Mucosa of rectum (tissue), 2 donors: Measurements from ENCODE around the gene FRMD4A.

Experiments
- H3K27ac ChIP-seq, 2 donors: one replicate each; pipeline ENCODE4 v1.7.0; 2013; ENCODE audit warnings: inconsistent platforms in 2 of 2, low read depth in 2 of 2, low read length in 2 of 2
- H3K27me3 ChIP-seq, 2 donors: one replicate each; pipeline ENCODE4 v1.7.0; 2013; ENCODE audit warnings: low read length in 2 of 2; ENCODE audit not compliant: control insufficient read depth in 2 of 2, insufficient read depth in 2 of 2
- H3K36me3 ChIP-seq, 2 donors: one replicate each; pipeline ENCODE4 v1.7.0; 2013; ENCODE audit warnings: low read length in 2 of 2; ENCODE audit not compliant: control insufficient read depth in 2 of 2, insufficient read depth in 2 of 2
- H3K4me1 ChIP-seq, 2 donors: one replicate each; pipeline ENCODE4 v1.7.0; 2013; ENCODE audit warnings: low read length in 2 of 2, mild to moderate bottlenecking in 1 of 2; ENCODE audit not compliant: control insufficient read depth in 2 of 2, insufficient read depth in 2 of 2
- H3K4me3 ChIP-seq, 2 donors: one replicate each; pipeline ENCODE4 v1.7.0; 2013; ENCODE audit warnings: low read length in 2 of 2
- H3K9ac ChIP-seq, 2 donors: one replicate each; pipeline ENCODE4 v1.7.0; 2013; ENCODE audit warnings: low read length in 2 of 2, low read depth in 1 of 2, mild to moderate bottlenecking in 1 of 2
- H3K9me3 ChIP-seq, 2 donors: one replicate each; pipeline ENCODE4 v1.7.0; 2013; ENCODE audit warnings: low read length in 2 of 2; ENCODE audit not compliant: control insufficient read depth in 2 of 2
- donor health status: healthy.
- donor health status: Normal muscosa, but diverticular disease.

Gene FRMD4A

DNA sequence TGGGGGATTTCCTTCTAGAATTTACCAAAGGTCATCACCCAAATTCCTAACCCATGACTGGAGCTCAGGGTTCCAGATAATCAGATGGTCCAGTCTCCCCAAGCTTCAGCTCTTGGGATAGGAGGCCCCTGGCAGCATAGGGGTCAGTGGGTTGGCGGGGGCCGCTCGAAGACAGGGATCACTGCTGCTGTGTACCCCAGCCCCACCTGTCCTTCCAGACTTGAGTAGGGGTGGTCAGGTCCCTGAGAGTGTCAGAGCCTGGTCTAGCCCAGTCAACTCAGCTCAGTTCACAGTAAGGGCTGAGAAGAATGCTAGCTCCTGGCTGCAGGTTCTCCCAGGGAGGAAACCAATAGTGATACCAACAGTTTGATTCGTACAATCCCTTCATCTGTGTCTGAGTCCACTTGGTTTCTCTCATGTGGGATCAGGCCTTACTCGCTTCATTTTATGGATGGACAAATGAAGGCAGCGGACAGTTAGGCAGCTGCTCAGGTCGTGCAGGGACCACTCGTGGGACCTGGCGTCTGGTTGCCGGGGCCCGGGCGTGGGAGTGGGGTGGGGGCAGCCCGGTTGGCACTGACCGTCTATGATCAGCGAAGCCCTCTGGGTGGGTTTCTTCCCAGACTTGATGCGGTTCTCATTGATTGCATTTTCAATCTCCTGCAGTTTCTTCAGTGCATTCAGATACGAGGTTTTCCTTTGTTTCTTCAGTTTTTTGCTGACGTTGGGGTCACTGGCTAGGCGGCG lies 665.0 kb downstream of the FRMD4A start:
- Histone ChIP-seq H3K9ac (no peak overlapping the region), H3K9me3 (no peaks in the 10 kb centered on the region), H3K4me3 (no peak overlapping the region), H3K4me1 (no peaks in the 10 kb centered on the region), H3K27ac (no peak overlapping the region), H3K27me3 (no peaks in the 10 kb centered on the region), H3K36me3 (peaks cover 6 to 30% of the 10 kb centered on the region in 2 donors)

DNA sequence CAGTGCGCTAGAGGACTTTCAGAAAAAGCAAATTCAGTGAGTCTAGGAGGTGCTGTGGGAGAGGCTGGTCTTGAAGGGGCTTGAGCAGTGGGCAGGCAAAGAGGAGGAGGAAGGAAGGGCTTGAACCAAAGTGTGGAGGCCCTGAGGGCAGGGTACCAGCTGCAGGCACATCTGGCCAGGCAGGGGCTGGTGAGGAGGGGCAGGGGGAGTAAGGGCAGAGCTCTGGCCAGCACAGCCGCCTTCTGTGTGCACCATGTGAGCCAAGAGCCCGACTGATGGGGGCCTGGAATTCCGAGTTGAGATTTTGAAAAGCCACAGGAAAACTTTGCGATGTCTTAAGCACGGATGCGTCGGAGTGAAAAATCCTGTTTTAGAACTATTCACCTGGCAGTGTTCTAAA lies 669.5 kb downstream of the FRMD4A start:
- Histone ChIP-seq H3K4me1 (no peaks in the 10 kb centered on the region), H3K4me3 (no peak overlapping the region), H3K27me3 (no peaks in the 10 kb centered on the region), H3K9ac (no peak overlapping the region), H3K27ac (no peak overlapping the region), H3K9me3 (no peaks in the 10 kb centered on the region), H3K36me3 (peaks cover 9 to 13% of the 10 kb centered on the region in 2 donors)

DNA sequence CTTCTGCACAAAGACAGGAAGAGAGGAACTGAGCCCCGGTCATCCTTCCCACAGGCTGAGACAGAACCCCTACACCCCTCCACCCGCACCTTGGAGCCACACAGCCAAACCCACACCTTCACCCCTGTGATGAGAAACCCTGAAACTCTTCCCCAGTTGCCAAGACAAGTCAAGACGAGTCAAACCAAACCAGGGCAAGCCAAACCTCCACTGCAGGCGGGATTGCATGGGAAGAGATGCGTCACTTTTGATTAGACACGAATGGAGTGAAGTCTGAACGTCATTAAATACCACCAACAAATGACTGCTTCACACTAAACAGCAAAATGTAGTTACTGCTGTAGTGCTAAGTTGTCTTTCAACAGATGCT lies 670.2 kb downstream of the FRMD4A start:
- H3K4me3 ChIP-seq, result no peak overlapping the region
- H3K27ac ChIP-seq, result no peak overlapping the region
- no peaks in the 10 kb centered on the region for H3K27me3 ChIP-seq
- H3K4me1 ChIP-seq, result no peaks in the 10 kb centered on the region
- H3K9me3 ChIP-seq, result no peaks in the 10 kb centered on the region
- no peak overlapping the region for H3K9ac ChIP-seq
- peaks cover 9 to 12% of the 10 kb centered on the region in 2 donors for H3K36me3 ChIP-seq

GRCh38 chr10:13659887-13660550 lies 670.7 kb downstream of the FRMD4A start:
- Histone ChIP-seq H3K9me3 (no peaks in the 10 kb centered on the region), H3K27me3 (no peaks in the 10 kb centered on the region), H3K4me3 (no peak overlapping the region), H3K4me1 (no peaks in the 10 kb centered on the region), H3K36me3 (peaks cover 9 to 14% of the 10 kb centered on the region in 2 donors), H3K27ac (no peak overlapping the region), H3K9ac (no peak overlapping the region)

- H3K36me3 ChIP-seq, result peaks cover 13 to 22% of the 10 kb centered on the region in 2 donors
- H3K27ac ChIP-seq, result no peak overlapping the region
- H3K27me3 ChIP-seq, result no peaks in the 10 kb centered on the region
- H3K9ac ChIP-seq, result no peak overlapping the region
- H3K9me3 ChIP-seq, result no peaks in the 10 kb centered on the region
- H3K4me3 ChIP-seq, result no peak overlapping the region
- no peaks in the 10 kb centered on the region for H3K4me1 ChIP-seq
Observed at GRCh38 chr10:13658871-13659685, 671.6 kb downstream of the FRMD4A start.

GRCh38 chr10:13658264-13658663 lies 672.5 kb downstream of the FRMD4A start:
- Histone ChIP-seq H3K27ac (no peak overlapping the region), H3K27me3 (no peaks in the 10 kb centered on the region), H3K9me3 (no peaks in the 10 kb centered on the region), H3K4me3 (no peak overlapping the region), H3K9ac (no peak overlapping the region), H3K36me3 (peaks cover 16 to 30% of the 10 kb centered on the region in 2 donors), H3K4me1 (no peaks in the 10 kb centered on the region)

GRCh38 chr10:13657101-13657680 lies 673.5 kb downstream of the FRMD4A start:
- no peak overlapping the region for H3K27ac ChIP-seq
- peaks cover 23 to 32% of the 10 kb centered on the region in 2 donors for H3K36me3 ChIP-seq
- no peaks in the 10 kb centered on the region for H3K9me3 ChIP-seq
- no peak overlapping the region for H3K9ac ChIP-seq
- no peak overlapping the region for H3K4me3 ChIP-seq
- no peaks in the 10 kb centered on the region for H3K4me1 ChIP-seq
- H3K27me3 ChIP-seq, result no peaks in the 10 kb centered on the region

DNA sequence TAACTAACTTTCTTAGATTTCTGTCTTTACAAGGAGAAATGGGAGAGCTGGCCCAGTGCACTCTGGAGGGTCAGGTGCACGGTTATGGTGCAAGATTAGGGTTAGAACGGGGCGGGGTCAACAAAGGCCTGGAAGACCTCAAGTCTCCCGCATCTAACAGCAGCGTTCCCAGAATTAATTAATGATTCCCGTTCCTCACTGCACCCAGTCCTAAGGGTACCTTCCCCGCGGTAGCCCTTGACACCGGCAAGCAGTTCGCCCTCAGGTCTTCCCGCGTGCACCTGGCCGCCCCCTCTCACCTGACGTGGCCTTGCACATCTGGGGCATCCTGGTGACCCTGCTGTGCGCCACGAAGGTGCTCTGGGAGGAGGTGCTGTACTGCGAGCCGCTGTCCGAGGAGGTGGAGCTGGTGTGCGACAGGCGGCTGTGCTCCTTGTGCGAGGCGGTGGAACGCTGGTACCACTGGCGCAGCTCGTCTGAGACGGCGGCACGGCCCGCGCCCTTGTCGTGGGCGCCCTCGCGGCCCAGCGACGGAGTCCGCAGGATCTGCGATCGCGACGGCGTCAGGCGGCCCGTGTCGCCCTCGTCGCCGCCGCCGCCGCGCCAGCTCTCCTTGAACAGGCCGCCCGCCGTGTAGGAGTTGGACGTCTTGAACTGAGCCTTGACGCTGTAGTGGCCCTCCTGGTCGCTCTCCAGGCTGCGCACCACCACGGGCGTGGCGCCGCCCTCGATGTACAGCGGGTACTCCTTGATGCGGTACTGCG lies 674.2 kb downstream of the FRMD4A start:
- Histone ChIP-seq H3K27ac (no peak overlapping the region), H3K27me3 (no peaks in the 10 kb centered on the region), H3K4me3 (no peak overlapping the region), H3K9me3 (no peaks in the 10 kb centered on the region), H3K4me1 (no peaks in the 10 kb centered on the region), H3K9ac (no peak overlapping the region), H3K36me3 (peaks cover 27 to 38% of the 10 kb centered on the region in 2 donors)

DNA sequence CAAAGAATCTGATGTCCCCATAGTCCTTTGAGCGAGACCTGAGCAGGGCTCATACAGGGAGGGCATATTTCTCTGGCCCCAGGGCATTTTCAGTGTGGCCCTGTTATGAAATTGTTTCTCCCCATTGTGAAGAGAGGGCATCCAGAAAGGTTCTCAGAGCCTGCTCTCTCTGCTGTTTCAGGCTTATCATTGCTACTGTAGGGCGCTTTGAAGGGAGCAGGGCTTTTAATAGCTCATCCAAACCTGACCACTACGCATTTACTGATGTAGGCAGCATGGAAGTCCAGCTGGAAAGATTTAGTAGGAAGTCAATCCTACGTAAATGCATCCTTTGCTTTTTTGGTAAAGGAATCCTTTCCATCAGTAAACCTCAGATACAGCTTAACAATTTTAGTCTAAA lies 675.9 kb downstream of the FRMD4A start:
- H3K4me3 ChIP-seq, result no peak overlapping the region
- no peaks in the 10 kb centered on the region for H3K4me1 ChIP-seq
- no peak overlapping the region for H3K9ac ChIP-seq
- H3K36me3 ChIP-seq, result peaks cover 32 to 50% of the 10 kb centered on the region in 2 donors
- no peak overlapping the region for H3K27ac ChIP-seq
- H3K27me3 ChIP-seq, result no peaks in the 10 kb centered on the region
- no peaks in the 10 kb centered on the region for H3K9me3 ChIP-seq
